BJ (cell line): ENCODE results near the gene SYNDIG1L. TPM values are rescaled to one million over a fixed set of nuclear protein-coding genes. Genes with fewer than 3 reads are reported as not detected.

Source experiments
- CTCF ChIA-PET: fragments of 350-600 bp; formaldehyde crosslinking; extraction: SDS; loops from one replicate; lab custom pipeline; 2021; ENCODE audit warnings: antibody characterized with exemption, inconsistent platforms; lab: Yijun Ruan, JAX
- POLR2A ChIA-PET: fragments of 300-600 bp; sonication (Branson Sonifier 250); formaldehyde crosslinking; extraction: SDS; loops from one replicate; lab custom pipeline; 2021; ENCODE audit warnings: antibody characterized with exemption; lab: Charles Lee
- DNase-seq: peaks from one replicate; pipeline ENCODE4 v3.0.0-alpha.2; 2011; ENCODE audit warnings: low read depth
- H3K27me3 ChIP-seq: 2 replicates; pipeline ENCODE4 v1.6.0; 2011; ENCODE audit warnings: low read length; ENCODE audit not compliant: control insufficient read depth, insufficient read depth
- H3K36me3 ChIP-seq: 2 replicates; pipeline ENCODE4 v1.5.1; 2011; ENCODE audit warnings: low read length; ENCODE audit not compliant: control insufficient read depth, insufficient read depth
- H3K4me3 ChIP-seq: 2 replicates; pipeline ENCODE4 v1.5.1; 2011; ENCODE audit warnings: low read depth, mild to moderate bottlenecking, control low read depth, low read length
- CTCF ChIP-seq: IDR thresholded peaks from 2 replicates; pipeline ENCODE4 v1.5.1; 2011; ENCODE audit warnings: low read depth, mild to moderate bottlenecking, control low read depth, inconsistent platforms, low read length, moderate library complexity; ENCODE audit not compliant: insufficient read depth
- polyA plus RNA-seq: library from polyadenylated mRNA; depleted of rRNA; stranded (reverse); fragments of >200 nt; gene quantifications from 2 replicates; pipeline ENCODE4 v1.2.3, GENCODE V29; 2011

SYNDIG1L gene
- polyA plus RNA-seq, 1 experiment = not detected

GRCh38 chr14:74417611-74418010 is 8.4 kb downstream of the SYNDIG1L start:
- ChIA-PET POLR2A (no interaction called here), CTCF (no interaction called here)
- no peak for TF ChIP-seq CTCF
- Histone ChIP-seq H3K27me3 (peaks cover 18% of the 10 kb centered on the region), H3K4me3 (no peak overlapping the region), H3K36me3 (no peaks in the 10 kb centered on the region)
- no peak for DNase-seq

GRCh38 chr14:74417201-74417600 is 8.8 kb downstream of the SYNDIG1L start:
- POLR2A ChIA-PET = no interaction called here
- Histone ChIP-seq H3K36me3 (no peaks in the 10 kb centered on the region), H3K4me3 (no peak overlapping the region), H3K27me3 (peaks cover 22% of the 10 kb centered on the region)
- CTCF ChIA-PET = no interaction called here
- DNase-seq = no peak
- TF ChIP-seq CTCF = no peak

- DNase-seq = no peak
- Histone ChIP-seq H3K4me3 (no peak overlapping the region), H3K36me3 (no peaks in the 10 kb centered on the region), H3K27me3 (peaks cover 22% of the 10 kb centered on the region)
- TF ChIP-seq CTCF = no peak
- POLR2A ChIA-PET = no interaction called here
- CTCF ChIA-PET = interaction anchor here (1.2 kb wide), 1 partner anchor 71 kb away, joined by 3 read pairs; no protein-coding TSS in a partner anchor
These were observed 10.9 kb downstream of the SYNDIG1L start for GRCh38 chr14:74415115-74415437.

GRCh38 chr14:74414403-74415114 is 11.5 kb downstream of the SYNDIG1L start:
- Histone ChIP-seq H3K27me3 (peaks cover 22% of the 10 kb centered on the region), H3K4me3 (no peak overlapping the region), H3K36me3 (no peaks in the 10 kb centered on the region)
- no peak for TF ChIP-seq CTCF
- CTCF ChIA-PET = interaction anchor here (1.2 kb wide), 1 partner anchor 72 kb away, joined by 3 read pairs; no protein-coding TSS in a partner anchor
- POLR2A ChIA-PET = no interaction called here
- DNase-seq = no peak

- Histone ChIP-seq H3K4me3 (no peak overlapping the region), H3K36me3 (no peaks in the 10 kb centered on the region), H3K27me3 (peaks cover 21% of the 10 kb centered on the region)
- TF ChIP-seq CTCF = no peak
- POLR2A ChIA-PET = no interaction called here
- DNase-seq = no peak
- CTCF ChIA-PET = no interaction called here
These were observed 12.4 kb downstream of the SYNDIG1L start for GRCh38 chr14:74413627-74414026.
